GF-D8 (cell line): ENCODE results near the gene PPP1R26.

Source experiments
- DNase-seq: peaks from one replicate; lab custom pipeline; 2025; lab: John Stamatoyannopoulos, UW

Gene PPP1R26

DNA sequence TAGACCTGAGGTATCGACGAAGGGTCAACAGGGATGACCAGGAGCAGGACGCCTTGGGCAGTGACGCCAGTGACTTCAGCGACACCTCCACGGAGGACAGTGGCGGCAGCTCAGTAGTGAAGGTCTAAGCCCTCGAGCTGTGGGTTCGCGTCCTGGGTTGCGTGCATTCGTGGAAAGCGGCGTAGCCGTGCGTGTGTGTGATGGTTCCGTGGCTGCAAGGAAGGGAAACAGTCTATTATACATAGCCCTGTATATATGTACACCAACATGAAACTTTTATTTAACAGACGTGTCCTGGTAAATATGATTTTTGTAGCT, 8.4 kb downstream of the PPP1R26 start:
- no peak for DNase-seq

- DNase-seq, result no peak
Observed at GRCh38 chr9:135488527-135488926, 8.9 kb downstream of the PPP1R26 start.

DNA sequence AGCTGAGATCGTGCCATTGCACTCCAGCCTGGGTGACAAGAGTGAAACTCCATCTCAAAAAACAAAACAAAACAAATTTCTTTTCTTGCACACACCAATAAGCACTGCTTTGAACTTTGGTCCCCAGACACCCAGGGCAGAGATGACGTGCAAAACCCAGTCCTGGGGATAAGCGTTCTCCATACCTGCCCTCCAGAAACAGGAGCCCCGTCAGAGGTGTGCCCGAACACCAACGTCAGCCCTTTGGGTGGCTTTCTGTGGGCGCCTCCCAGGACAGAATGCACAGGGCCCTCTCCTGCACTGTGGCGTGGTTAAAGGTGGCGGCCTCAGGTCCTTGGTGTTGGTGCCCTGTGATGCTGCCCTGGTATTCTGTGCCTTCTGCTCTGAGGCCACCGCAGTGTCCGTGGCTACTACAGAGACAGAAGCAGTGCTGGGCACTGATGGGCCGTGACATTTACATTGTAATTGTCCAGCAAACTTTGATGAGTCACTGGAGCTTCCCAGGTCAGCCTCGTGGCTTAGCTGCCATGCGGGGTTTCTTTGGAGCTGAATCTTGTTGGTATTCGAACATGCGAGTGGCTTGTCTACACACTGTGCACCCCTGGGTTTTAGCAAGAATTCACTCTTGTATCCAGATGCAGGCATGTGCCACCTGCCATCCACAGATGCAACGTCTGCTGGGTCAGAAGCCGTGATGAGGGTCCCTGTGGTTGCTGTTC, 9.8 kb downstream of the PPP1R26 start:
- DNase-seq, result no peak

- DNase-seq, result no peak
Observed at GRCh38 chr9:135490166-135490870, 10.7 kb downstream of the PPP1R26 start.

- no peak for DNase-seq
Observed at GRCh38 chr9:135490980-135491464, 11.4 kb downstream of the PPP1R26 start.

DNA sequence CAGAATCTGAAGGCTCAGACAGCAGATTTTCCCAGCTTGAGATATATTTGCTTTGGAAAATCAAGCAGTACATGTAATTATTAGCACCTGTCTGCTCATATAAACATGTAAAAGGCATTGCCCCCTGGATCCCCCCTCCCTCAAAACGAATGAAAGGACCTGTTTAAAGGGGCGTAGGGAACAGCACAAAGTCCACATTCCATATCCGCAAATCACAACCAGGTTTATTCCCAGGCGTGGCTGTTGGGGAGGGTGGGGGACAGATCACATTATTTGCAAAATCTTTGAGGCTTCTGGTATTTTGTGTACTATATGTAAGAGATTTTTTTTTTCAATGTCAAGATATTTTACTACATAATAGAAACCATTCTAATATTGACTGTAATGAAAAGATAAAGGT, 12.2 kb downstream of the PPP1R26 start:
- no peak for DNase-seq

- DNase-seq, result no peak
Observed at GRCh38 chr9:135492886-135493669, 13.5 kb downstream of the PPP1R26 start.

GRCh38 chr9:135494791-135495559, 15.4 kb downstream of the PPP1R26 start:
- no peak for DNase-seq

DNA sequence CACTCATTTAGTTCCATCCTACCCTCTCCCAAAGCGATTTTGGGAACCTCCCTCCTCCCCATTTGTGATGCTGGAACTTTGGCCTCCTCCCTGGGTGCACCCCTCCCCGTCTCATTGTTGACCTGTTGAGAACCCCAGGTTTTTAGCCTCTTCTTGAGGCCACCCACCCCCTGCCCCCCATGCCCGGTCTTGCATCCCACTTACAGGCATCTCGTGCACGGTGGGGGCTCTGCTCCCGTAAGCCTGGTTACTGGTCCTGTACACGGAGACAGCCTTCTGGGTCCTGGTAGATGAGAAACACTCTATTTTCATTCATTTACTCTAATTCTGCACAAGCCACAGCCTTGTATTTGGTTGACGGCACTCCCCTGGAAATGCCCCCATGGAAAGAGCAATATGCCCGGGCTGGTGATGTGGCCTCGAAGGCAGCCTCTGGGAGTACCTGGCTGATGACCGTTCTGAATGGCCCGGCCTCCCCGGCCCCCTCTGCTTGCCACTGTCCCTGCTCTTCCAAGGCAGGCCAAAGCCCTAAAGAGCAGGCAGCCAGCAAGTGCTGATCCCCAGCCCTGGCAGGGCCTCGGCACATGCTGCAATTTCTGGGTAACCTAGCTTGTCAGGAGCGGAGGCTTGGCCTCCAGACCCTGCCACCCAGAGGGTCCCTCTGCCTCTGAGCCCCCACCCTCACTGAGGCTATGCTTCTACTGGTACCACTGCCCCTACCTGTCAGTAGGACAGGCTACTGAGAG, 19.0 kb downstream of the PPP1R26 start:
- DNase-seq, result no peak

DNA sequence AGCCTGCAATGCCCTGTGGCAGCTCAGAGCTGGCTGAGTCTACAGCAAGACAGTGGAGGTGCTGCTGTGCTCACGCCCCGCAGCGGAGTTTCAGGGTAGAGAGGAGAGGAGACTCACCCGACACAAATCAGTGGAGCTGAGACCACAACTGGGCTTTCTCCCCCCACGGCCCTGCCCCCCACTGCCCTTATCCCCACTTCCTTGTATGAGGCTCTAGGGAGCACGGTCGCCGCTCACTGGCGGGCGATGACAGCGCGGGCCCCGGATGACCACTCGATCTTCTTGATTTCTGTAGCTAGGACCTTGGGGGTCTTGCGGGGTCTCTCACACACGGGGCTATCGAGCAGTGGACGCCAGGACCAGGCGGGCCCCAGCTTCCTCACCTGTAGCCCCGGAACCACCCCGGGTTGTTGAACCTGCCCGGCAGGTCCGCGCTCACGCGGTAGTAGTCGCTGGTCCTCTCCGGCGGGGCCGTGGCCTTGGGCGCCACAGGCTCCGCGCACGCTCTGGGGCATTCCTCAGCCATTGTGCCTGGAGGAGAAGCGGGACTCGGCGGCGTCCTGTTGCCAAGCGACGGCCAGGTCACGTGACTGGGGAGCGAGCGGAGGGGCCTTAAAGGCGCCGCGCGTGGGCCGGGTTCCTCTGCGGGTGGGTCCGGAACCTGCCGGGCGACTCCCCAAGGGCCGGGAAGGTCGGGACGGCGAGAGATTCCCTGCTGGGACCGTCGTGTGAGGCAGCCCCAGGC, 19.9 kb downstream of the PPP1R26 start:
- peak; percentile 47 for DNase-seq

DNA sequence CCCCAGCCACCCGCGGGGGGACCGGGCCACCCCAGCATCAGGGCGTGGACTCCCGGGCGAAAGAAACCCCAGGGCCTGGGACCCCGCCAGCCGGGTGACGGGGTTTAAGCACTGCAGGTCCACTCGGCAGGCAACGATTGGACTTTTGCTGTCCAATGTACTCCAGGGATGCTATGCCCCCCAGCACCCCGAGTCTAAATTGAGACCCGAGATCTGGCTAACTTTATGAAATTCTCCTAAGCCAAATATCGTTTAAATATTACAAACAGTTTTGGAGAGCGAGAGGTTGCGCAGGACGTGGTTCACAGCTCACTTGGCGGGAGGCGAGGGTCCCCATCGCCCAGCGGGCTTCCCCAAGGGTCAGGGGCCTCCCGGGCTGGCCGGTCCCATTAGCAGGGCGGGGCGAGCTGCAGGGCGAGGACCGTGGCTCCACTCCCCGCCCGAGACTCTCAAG, 20.5 kb downstream of the PPP1R26 start:
- no peak for DNase-seq

DNA sequence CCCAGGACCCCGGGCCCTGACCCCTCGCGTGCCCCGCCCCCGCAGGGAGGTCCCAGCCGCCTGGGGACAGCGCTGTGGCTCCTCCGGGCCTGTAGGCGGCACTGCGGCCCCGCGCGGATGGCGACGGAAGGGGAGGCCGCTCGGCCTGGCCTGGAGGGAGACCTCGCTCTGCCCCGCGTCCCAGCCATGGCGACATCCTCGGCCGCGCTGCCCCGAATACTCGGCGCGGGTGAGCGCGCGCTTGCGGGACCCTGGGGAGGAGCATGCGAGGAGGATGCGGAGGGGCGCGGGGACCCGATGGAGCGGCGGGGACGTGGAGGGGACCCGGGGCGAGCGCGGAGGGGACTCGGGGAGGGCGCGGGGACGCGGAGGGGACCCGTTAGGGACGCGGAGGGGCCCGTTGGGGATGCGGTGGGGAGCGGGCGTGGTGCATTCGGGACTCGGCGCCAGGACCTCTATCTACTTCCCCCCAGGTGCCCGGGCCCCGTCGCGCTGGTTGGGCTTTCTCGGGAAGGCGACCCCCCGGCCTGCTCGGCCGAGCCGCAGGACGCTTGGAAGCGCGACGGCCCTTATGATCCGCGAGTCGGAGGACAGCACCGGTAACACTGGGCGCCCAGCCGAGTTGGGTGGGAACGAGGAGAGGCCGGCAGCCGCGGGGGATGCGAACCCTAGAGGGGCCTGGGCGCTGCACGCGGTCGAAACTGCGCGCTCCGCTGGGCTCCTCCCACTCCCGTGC, 21.1 kb downstream of the PPP1R26 start, which contains the start of gene MRPS2:
MRPS2 (plus strand) TSS at position 158 of the 736 bp plus-strand sequence; CDS start at position 187, 29 bp downstream.
- peak; percentile 45 for DNase-seq

GRCh38 chr9:135501261-135502167, 21.9 kb downstream of the PPP1R26 start:
- no peak for DNase-seq

DNA sequence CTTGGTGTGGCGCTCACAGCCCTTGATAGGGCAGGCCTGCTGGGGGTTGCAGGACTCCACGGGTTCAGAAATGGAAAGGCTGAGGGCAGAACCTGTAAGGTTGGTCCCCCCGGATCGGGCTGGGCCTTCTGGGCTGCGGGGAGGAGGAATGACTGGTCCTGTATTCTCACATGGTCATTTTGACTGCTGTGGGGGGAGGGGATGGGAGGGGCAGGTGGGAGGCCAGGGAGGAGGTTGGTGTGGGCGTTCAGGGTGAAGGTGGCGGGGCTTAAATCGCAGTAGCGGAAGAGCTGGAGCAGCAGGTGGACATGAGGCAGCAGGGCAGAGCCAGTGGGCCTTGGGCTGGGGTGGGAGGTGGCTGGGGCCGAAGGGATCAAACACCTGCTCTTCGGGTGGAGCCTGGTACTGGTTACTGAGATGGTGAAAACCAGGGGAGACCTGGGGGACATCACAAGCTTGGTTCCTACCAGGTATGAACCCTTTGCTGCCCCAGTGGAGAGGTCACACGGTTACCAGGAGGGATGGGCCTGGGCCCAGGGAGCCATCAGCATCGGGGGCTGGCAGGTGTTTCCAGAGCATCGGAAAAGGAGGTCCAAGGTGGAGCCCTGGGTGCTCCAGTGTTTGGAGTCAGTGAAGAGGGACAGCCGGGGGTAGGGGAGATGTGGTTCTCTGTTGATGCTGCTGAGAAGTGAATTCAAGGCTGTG, 22.7 kb downstream of the PPP1R26 start:
- no peak for DNase-seq

DNA sequence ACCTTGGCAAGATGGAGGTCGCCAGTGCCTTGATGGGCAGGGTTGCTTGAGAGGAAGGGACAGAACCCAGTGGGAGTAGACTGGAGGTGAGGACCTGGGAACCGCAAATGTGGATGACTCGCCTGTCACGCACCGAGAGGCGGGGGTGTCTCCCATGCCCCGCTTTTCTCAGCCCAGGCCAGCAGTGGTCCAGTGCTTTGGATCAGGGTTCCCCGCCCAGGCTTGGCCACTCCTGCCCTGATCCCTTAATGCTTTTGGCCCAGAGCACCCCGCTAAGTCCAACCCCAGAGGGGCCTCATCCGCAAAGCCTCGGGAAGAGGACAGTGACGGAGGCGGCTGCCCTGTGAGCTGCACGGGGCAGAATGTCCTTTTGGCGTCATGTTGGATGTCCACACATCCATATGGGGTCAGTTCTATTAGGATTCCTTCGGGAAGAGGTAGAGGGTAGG, 23.3 kb downstream of the PPP1R26 start:
- no peak for DNase-seq

GRCh38 chr9:135503371-135504261, 24.0 kb downstream of the PPP1R26 start:
- DNase-seq, result no peak
